Spleen (tissue), 11 donors: ENCODE results near the gene LRBA. TPM values are rescaled to one million over a fixed set of nuclear protein-coding genes. Genes with fewer than 3 reads are reported as not detected.

ENCODE experiments used
- DNase-seq: peaks from one replicate; pipeline ENCODE4 v3.0.0-alpha.2; 2020
- H3K27ac ChIP-seq, 8 donors: fragments of 200-600 bp; sonication (generic) in 7 of 8; 1 replicate in 4 of 8; 2 replicates in 4 of 8; pipeline versions ENCODE4 v1.5.0 to v1.8.0; 2016 to 2021; ENCODE audit warnings: inconsistent platforms in 4 of 8, mild to moderate bottlenecking in 4 of 8, moderate library complexity in 1 of 8
- H3K27me3 ChIP-seq, 7 donors: fragments of 200-600 bp; sonication (generic) in 6 of 7; replicated peaks in 1 of 7; 1 replicate in 4 of 7; 2 replicates in 3 of 7; pipeline versions ENCODE4 v1.5.0 to v1.8.0; 2016 to 2021; ENCODE audit warnings: inconsistent platforms in 3 of 7, mild to moderate bottlenecking in 1 of 7
- H3K36me3 ChIP-seq, 6 donors: fragments of 200-600 bp; sonication (generic) in 5 of 6; 1 replicate in 4 of 6; 2 replicates in 2 of 6; pipeline versions ENCODE4 v1.5.0 to v1.8.0; 2016 to 2021; ENCODE audit warnings: inconsistent platforms in 2 of 6
- H3K4me1 ChIP-seq, 6 donors: fragments of 200-600 bp; sonication (generic) in 5 of 6; 1 replicate in 3 of 6; 2 replicates in 3 of 6; pipeline versions ENCODE4 v1.5.0 to v1.8.0; 2016 to 2021; ENCODE audit warnings: inconsistent platforms in 3 of 6
- H3K4me3 ChIP-seq, 8 donors: fragments of 200-600 bp; sonication (generic) in 7 of 8; 1 replicate in 4 of 8; 2 replicates in 4 of 8; pipeline versions ENCODE4 v1.5.0 to v1.8.0; 2016 to 2021; ENCODE audit warnings: inconsistent platforms in 4 of 8, mild to moderate bottlenecking in 4 of 8, moderate library complexity in 2 of 8
- H3K9me3 ChIP-seq, 8 donors: fragments of 200-600 bp; sonication (generic) in 7 of 8; 1 replicate in 4 of 8; 2 replicates in 4 of 8; pipeline versions ENCODE4 v1.5.0 to v1.8.0; 2016 to 2021; ENCODE audit warnings: inconsistent platforms in 4 of 8
- POLR2A ChIP-seq, 3 donors: fragments of 450-650 bp; IDR thresholded peaks; one replicate each; pipeline ENCODE4 v1.5.1; 2017; ENCODE audit warnings: antibody characterized with exemption in 3 of 3, mild to moderate bottlenecking in 1 of 3
- POLR2AphosphoS5 ChIP-seq, 3 donors: sonication (generic); formaldehyde crosslinking; IDR thresholded peaks; one replicate each; pipeline ENCODE4 v1.5.1; 2017; ENCODE audit warnings: antibody characterized with exemption in 3 of 3
- WGBS, 5 donors: extraction: QIAGEN DNeasy Blood & Tissue Kit in 3 of 5; methylation state at CpG; one replicate each; pipeline versions ENCODE4 v1.1.5 to v1.1.7; 2013 to 2018; 5-methylcytosine and 5-hydroxymethylcytosine counted together
- intact Hi-C: fragments of 100-400 bp; cut with DNase I; formaldehyde crosslinking; loops from one replicate; pipeline ENCODE4 v1.15.0; 2023; ENCODE audit warnings: low total_unique reads
- polyA plus RNA-seq, 3 donors: library from polyadenylated mRNA; stranded (reverse); fragments of 200-250 nt; gene quantifications; one replicate each; pipeline ENCODE4 v1.2.1, GENCODE V29; 2013
- total RNA-seq, 7 donors: library from RNA; depleted of rRNA in 3 of 7; stranded (reverse); fragments of >200 nt in 3 of 7; fragmentation: NEBNext Ultra II Directional in 4 of 7; extraction: Animal tissue kit (Norgen Biotek cat#: 25700) in 4 of 7; gene quantifications; one replicate each; pipeline versions ENCODE4 v1.1.0 to v1.2.1, GENCODE V29; 2016 to 2021
- TF ChIP-seq, protein P1 (sequence below), 11 experiments: fragments of 200-600 bp in 7 of 11; fragments of 450-650 bp in 4 of 11; sonication (generic) in 4 of 11; IDR thresholded peaks in 8 of 11; conservative IDR thresholded peaks in 3 of 11; 1 replicate in 7 of 11; 2 replicates in 4 of 11; pipeline versions ENCODE4 v1.4.0 to v1.8.0; 2016 to 2021; ENCODE audit warnings: antibody characterized with exemption in 11 of 11, inconsistent platforms in 4 of 11, mild to moderate bottlenecking in 1 of 11
- donor health status: healthy with polysubstance abuse.
- donor health status: DM: no; HTN: no; CAD: no; lungs with moderate emphysema.
- donor health status: DM: no; HTN: no; CAD: no.
- donor health status: Bipolar disorder and iron deficiency.
- donor health status: healthy.
- donor health status: DM: no; HTN: no; CAD: no.
- donor health status: DM: yes; HTN: yes; CAD: no.

Gene LRBA
- total and polyA plus RNA-seq, 10 donors = 8.2 to 84.9 (median 50.5) TPM

DNA sequence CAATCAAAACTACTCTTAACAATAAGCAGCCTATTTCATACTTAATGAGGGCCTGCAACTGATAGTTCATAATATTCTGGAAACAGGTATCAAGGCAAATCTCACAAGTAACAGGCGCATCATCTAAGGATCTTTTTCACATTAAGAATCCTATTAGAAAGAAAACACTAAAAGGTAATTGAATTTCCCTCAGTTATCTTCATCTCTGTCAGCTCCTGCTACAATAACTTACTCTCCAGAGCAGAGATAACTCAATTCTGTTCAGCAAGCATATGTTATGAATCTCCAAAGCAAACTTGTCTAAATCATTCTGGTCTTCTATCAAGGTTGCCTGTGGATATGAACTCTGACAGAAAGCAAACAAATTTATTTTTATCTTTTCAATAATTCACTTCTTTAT lies 307.1 kb downstream of the LRBA start:
- no peak overlapping the region for H3K4me3 ChIP-seq
- H3K36me3 ChIP-seq = no peaks in the 10 kb centered on the region
- no peaks in the 10 kb centered on the region for H3K4me1 ChIP-seq
- intact Hi-C loops = no loop called here
- WGBS, 5 donors = 98 to 100% (median 100%) methylated on average over 1 of the region's 1 CpG
- no peaks in the 10 kb centered on the region for H3K27me3 ChIP-seq
- H3K9me3 ChIP-seq = no peaks in the 10 kb centered on the region
- TF ChIP-seq, protein P1, sequence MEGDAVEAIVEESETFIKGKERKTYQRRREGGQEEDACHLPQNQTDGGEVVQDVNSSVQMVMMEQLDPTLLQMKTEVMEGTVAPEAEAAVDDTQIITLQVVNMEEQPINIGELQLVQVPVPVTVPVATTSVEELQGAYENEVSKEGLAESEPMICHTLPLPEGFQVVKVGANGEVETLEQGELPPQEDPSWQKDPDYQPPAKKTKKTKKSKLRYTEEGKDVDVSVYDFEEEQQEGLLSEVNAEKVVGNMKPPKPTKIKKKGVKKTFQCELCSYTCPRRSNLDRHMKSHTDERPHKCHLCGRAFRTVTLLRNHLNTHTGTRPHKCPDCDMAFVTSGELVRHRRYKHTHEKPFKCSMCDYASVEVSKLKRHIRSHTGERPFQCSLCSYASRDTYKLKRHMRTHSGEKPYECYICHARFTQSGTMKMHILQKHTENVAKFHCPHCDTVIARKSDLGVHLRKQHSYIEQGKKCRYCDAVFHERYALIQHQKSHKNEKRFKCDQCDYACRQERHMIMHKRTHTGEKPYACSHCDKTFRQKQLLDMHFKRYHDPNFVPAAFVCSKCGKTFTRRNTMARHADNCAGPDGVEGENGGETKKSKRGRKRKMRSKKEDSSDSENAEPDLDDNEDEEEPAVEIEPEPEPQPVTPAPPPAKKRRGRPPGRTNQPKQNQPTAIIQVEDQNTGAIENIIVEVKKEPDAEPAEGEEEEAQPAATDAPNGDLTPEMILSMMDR (IDR thresholded peaks at IDR 0.05 in 8 of 11, conservative IDR thresholded peaks at IDR 0.05 in 3 of 11) = no peak
- TF ChIP-seq POLR2AphosphoS5 (IDR thresholded peaks at IDR 0.05) (no peak), POLR2A (IDR thresholded peaks at IDR 0.05) (no peak)
- H3K27ac ChIP-seq = no peak overlapping the region
- DNase-seq = no peak

DNA sequence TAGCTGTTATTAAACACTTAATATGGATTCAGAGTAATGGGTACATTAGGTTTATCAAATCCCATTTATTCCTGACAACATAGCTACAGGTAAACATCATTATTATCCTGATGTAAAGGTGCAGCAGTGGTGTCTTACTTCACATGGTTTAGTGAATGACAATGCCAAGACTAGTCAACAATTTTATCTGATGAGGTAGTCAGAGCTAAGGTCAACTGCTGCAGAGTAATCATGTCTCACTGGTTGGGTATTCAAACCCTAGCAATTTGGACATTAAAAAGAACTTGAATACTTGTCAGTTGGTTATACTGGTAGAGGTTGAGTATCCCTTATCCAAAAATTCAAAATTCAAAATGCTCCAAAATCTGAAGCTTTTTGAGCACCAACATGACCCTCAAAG lies 315.5 kb downstream of the LRBA start:
- H3K36me3 ChIP-seq = peaks cover 0 to 12% (median 0%) of the 10 kb centered on the region in 6 donors
- no peaks in the 10 kb centered on the region for H3K9me3 ChIP-seq
- intact Hi-C loops = no loop called here
- DNase-seq = no peak
- no peaks in the 10 kb centered on the region for H3K4me1 ChIP-seq
- no peaks in the 10 kb centered on the region for H3K27me3 ChIP-seq
- H3K27ac ChIP-seq = no peak overlapping the region
- no peak for TF ChIP-seq POLR2A (IDR thresholded peaks at IDR 0.05)
- no peak for TF ChIP-seq POLR2AphosphoS5 (IDR thresholded peaks at IDR 0.05)
- TF ChIP-seq, protein P1 (IDR thresholded peaks at IDR 0.05 in 8 of 11, conservative IDR thresholded peaks at IDR 0.05 in 3 of 11) = no peak
- H3K4me3 ChIP-seq = no peak overlapping the region

DNA sequence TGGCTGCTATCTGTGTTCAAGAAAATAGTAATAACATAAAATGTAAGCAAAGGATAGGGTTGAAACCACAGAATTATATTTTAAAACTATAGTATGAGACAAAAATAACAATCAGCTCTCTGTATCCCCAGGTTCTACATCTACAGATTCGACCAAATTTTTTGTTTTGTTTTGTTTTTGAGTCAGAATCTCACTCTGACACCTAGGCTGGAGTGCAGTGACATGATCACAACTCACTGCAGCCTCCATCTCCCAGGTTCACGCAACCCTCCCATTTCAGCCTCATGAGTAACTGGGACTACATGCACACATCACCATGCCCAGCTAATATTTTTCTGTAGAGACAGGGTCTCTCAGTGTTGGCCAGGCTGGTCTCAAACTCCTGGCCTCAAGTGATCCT lies 319.9 kb downstream of the LRBA start:
- TF ChIP-seq, protein P1 (IDR thresholded peaks at IDR 0.05 in 8 of 11, conservative IDR thresholded peaks at IDR 0.05 in 3 of 11) = no peak
- TF ChIP-seq POLR2A (IDR thresholded peaks at IDR 0.05) (no peak), POLR2AphosphoS5 (IDR thresholded peaks at IDR 0.05) (no peak)
- no peak for DNase-seq
- Histone ChIP-seq H3K36me3 (peaks cover 0 to 12% (median 0%) of the 10 kb centered on the region in 6 donors), H3K27ac (no peak overlapping the region), H3K27me3 (no peaks in the 10 kb centered on the region), H3K4me3 (no peak overlapping the region), H3K4me1 (no peaks in the 10 kb centered on the region), H3K9me3 (no peaks in the 10 kb centered on the region)
- intact Hi-C loops = no loop called here
- 69 to 89% (median 79%) methylated on average over 2 of the region's 2 CpGs for WGBS, 5 donors

DNA sequence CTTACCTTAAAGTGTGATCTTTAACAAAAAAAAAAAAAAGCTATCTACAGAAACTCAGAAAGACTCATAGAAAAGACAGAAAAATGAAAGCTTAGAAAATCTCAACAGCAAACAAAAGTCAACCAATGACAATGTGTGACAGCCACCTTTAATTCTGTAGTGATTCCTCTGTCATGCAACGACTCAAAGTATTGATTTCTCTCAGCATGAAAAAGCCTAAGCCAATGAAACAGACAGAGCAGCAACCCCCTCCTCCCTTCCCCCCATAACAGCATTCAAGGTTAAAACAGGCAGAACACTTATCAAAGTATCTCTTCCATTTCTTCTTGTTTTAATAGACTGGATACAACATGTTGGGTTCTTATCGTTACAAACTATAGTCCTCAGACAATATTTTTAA lies 320.6 kb downstream of the LRBA start:
- no peak overlapping the region for H3K27ac ChIP-seq
- no peak overlapping the region for H3K4me3 ChIP-seq
- H3K4me1 ChIP-seq = no peaks in the 10 kb centered on the region
- TF ChIP-seq POLR2A (IDR thresholded peaks at IDR 0.05) (no peak), POLR2AphosphoS5 (IDR thresholded peaks at IDR 0.05) (no peak)
- TF ChIP-seq, protein P1 (IDR thresholded peaks at IDR 0.05 in 8 of 11, conservative IDR thresholded peaks at IDR 0.05 in 3 of 11) = no peak
- no peak for DNase-seq
- H3K36me3 ChIP-seq = peaks cover 0 to 12% (median 0%) of the 10 kb centered on the region in 6 donors
- no peaks in the 10 kb centered on the region for H3K9me3 ChIP-seq
- intact Hi-C loops = no loop called here
- 74 to 80% (median 77%) methylated on average over 2 of the region's 2 CpGs for WGBS, 5 donors
- no peaks in the 10 kb centered on the region for H3K27me3 ChIP-seq
